Smooth muscle cell (in vitro differentiated cells): ENCODE results near the gene MAPK9. TPM values are rescaled to one million over a fixed set of nuclear protein-coding genes. Genes with fewer than 3 reads are reported as not detected.

ENCODE experiments used
- DNase-seq: peaks from one replicate; lab custom pipeline; 2025; ENCODE audit not compliant: unreplicated experiment; lab: John Stamatoyannopoulos, UW
- H2AFZ ChIP-seq: fragments of 200-600 bp; sonication (generic); 2 replicates; pipeline ENCODE4 v1.6.0; 2016; ENCODE audit warnings: antibody characterized with exemption, low read depth, mild to moderate bottlenecking
- H3F3A ChIP-seq: fragments of 200-600 bp; sonication (generic); 2 replicates; pipeline ENCODE4 v1.6.0; 2017; ENCODE audit warnings: antibody characterized with exemption, low read depth
- H3K27ac ChIP-seq: fragments of 200-600 bp; sonication (generic); 2 replicates; pipeline ENCODE4 v1.5.1; 2016; ENCODE audit warnings: low read depth, mild to moderate bottlenecking
- H3K27me3 ChIP-seq: fragments of 200-600 bp; sonication (generic); 2 replicates; pipeline ENCODE4 v1.6.1; 2016; ENCODE audit warnings: low read depth, mild to moderate bottlenecking
- H3K36me3 ChIP-seq: fragments of 200-600 bp; sonication (generic); 2 replicates; pipeline ENCODE4 v1.5.1; 2016; ENCODE audit warnings: low read depth
- H3K4me1 ChIP-seq: fragments of 200-600 bp; sonication (generic); 2 replicates; pipeline ENCODE4 v1.5.1; 2016; ENCODE audit warnings: low read depth
- H3K4me2 ChIP-seq: fragments of 200-600 bp; sonication (generic); 2 replicates; pipeline ENCODE4 v1.6.0; 2016; ENCODE audit warnings: mild to moderate bottlenecking
- H3K4me3 ChIP-seq: fragments of 200-600 bp; sonication (generic); 2 replicates; pipeline ENCODE4 v1.5.1; 2016; ENCODE audit warnings: mild to moderate bottlenecking
- H3K79me2 ChIP-seq: fragments of 200-600 bp; sonication (generic); 2 replicates; pipeline ENCODE4 v1.6.0; 2016; ENCODE audit warnings: low read depth, mild to moderate bottlenecking
- H3K9ac ChIP-seq: fragments of 200-600 bp; sonication (generic); 2 replicates; pipeline ENCODE4 v1.6.0; 2016; ENCODE audit warnings: low read depth
- H3K9me3 ChIP-seq: fragments of 200-600 bp; sonication (generic); replicated peaks from 2 replicates; pipeline ENCODE4 v1.5.1; 2016; ENCODE audit warnings: low read depth
- H4K20me1 ChIP-seq: fragments of 200-600 bp; sonication (generic); 2 replicates; pipeline ENCODE4 v1.6.0; 2016; ENCODE audit warnings: low read depth
- WGBS: methylation state at CpG from one replicate; pipeline ENCODE4 v1.1.7; 2016; ENCODE audit warnings: low lambda C conversion rate; 5-methylcytosine and 5-hydroxymethylcytosine counted together
- polyA plus RNA-seq: library from polyadenylated mRNA; unstranded; fragments of >200 nt; fragmentation: Nextera tagmentation; extraction: Ambion mirVana; gene quantifications from 2 replicates; pipeline ENCODE4 v1.2.1, GENCODE V29; 2016
- total RNA-seq: library from RNA; depleted of rRNA; stranded (reverse); fragments of >200 nt; gene quantifications from 2 replicates; pipeline ENCODE4 v1.2.3, GENCODE V29; 2014
- TF ChIP-seq, protein P1 (sequence below): fragments of 200-600 bp; sonication (generic); IDR thresholded peaks from 2 replicates; pipeline ENCODE4 v1.5.1; 2017; ENCODE audit warnings: borderline replicate concordance, mild to moderate bottlenecking, antibody characterized with exemption; ENCODE audit not compliant: insufficient read depth, poor library complexity, severe bottlenecking

The MAPK9 gene
- total and polyA plus RNA-seq, 2 experiments from 2014 or later: 34.8 to 40.9 TPM

DNA sequence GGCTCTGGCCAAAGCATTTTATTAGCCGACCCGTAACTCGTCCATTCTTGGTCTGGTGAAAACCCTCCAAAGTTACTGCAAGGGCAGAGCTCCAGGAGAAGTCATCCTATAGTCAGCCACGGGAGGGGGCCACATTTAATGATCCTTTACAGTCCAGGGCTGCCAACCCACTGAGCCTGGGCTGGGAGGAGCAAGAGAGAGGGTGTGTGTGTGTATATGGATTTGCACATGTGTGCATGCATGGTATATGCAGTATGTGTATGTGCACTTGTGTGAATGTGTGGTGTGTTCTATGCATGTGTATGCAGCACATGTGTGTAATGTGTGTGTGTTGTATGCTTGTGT is 78.7 kb downstream of the MAPK9 start:
- TF ChIP-seq, protein P1, sequence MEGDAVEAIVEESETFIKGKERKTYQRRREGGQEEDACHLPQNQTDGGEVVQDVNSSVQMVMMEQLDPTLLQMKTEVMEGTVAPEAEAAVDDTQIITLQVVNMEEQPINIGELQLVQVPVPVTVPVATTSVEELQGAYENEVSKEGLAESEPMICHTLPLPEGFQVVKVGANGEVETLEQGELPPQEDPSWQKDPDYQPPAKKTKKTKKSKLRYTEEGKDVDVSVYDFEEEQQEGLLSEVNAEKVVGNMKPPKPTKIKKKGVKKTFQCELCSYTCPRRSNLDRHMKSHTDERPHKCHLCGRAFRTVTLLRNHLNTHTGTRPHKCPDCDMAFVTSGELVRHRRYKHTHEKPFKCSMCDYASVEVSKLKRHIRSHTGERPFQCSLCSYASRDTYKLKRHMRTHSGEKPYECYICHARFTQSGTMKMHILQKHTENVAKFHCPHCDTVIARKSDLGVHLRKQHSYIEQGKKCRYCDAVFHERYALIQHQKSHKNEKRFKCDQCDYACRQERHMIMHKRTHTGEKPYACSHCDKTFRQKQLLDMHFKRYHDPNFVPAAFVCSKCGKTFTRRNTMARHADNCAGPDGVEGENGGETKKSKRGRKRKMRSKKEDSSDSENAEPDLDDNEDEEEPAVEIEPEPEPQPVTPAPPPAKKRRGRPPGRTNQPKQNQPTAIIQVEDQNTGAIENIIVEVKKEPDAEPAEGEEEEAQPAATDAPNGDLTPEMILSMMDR: no peak
- WGBS: 89% methylated on average over 4 of the region's 4 CpGs
- no peak for DNase-seq
- Histone ChIP-seq H2AFZ (no peak overlapping the region), H3K4me1 (no peaks in the 10 kb centered on the region), H3K4me2 (no peak overlapping the region), H3K4me3 (no peak overlapping the region), H3K79me2 (no peaks in the 10 kb centered on the region), H3K9me3 (no peaks in the 10 kb centered on the region), H3K36me3 (no peaks in the 10 kb centered on the region), H3F3A (no peaks in the 10 kb centered on the region), H4K20me1 (no peaks in the 10 kb centered on the region), H3K27me3 (peaks cover 3% of the 10 kb centered on the region), H3K9ac (no peak overlapping the region), H3K27ac (no peak overlapping the region)

DNA sequence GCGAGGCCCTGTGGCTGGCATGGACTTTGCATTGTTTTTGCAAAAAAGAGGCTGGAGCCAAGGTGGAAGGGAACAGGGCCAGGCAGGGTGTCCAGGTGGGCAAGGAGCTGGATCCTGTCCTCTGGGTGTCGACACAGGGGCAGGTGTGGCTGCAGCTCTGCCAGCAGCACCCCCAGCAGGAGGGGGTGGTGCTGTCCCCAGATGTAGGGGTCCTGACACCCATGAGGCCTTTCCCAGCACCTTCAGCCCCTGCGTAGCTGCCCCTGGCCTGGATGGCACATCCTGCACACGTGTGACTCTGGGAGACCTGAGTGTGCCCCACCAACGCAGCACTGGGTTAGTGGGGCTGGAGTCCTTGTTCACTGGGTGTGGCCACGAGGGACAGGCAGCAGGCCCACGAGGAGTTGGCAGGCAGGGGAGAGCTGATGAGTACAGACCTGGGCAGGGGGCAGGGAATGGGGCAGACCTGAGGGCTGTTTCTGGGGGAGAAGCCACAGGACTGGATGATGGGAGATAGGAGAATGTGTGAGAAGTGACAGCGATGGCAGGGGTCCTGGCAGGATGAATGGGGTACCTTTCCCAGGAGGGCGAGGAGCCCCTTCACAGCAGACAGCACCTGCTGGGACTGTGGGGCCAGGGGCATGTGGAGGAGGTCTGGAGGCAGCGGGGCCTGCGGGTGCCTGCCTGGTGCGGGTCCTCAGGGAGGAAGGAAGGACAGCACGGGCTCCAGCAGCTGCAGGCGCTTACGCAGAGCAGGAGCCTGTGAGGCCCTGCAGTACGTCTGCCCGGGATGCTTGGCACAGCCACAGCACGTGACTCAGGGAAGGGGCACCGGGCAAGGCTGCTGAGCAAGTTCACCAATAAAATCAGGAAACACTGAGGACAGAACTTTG is 79.3 kb downstream of the MAPK9 start:
- no peaks in the 10 kb centered on the region for H3K9me3 ChIP-seq
- 85% methylated on average over 19 of the region's 19 CpGs for WGBS
- TF ChIP-seq, protein P1: no peak
- H3K9ac ChIP-seq: no peak overlapping the region
- H3K4me3 ChIP-seq: no peak overlapping the region
- no peaks in the 10 kb centered on the region for H3K36me3 ChIP-seq
- no peak for DNase-seq
- no peak overlapping the region for H3K27ac ChIP-seq
- peaks cover 9% of the 10 kb centered on the region for H3K27me3 ChIP-seq
- H3K79me2 ChIP-seq: no peaks in the 10 kb centered on the region
- H2AFZ ChIP-seq: no peak overlapping the region
- no peaks in the 10 kb centered on the region for H3F3A ChIP-seq
- H4K20me1 ChIP-seq: no peaks in the 10 kb centered on the region
- H3K4me1 ChIP-seq: no peaks in the 10 kb centered on the region
- no peak overlapping the region for H3K4me2 ChIP-seq

GRCh38 chr5:180211761-180212035 is 80.2 kb downstream of the MAPK9 start:
- H3K36me3 ChIP-seq: no peaks in the 10 kb centered on the region
- H3K9ac ChIP-seq: no peak overlapping the region
- H3K27ac ChIP-seq: no peak overlapping the region
- H3K4me3 ChIP-seq: no peak overlapping the region
- no peaks in the 10 kb centered on the region for H4K20me1 ChIP-seq
- peaks cover 10% of the 10 kb centered on the region for H3K27me3 ChIP-seq
- no peak for DNase-seq
- H3F3A ChIP-seq: no peaks in the 10 kb centered on the region
- H3K4me2 ChIP-seq: no peak overlapping the region
- no peaks in the 10 kb centered on the region for H3K9me3 ChIP-seq
- no peaks in the 10 kb centered on the region for H3K4me1 ChIP-seq
- H3K79me2 ChIP-seq: no peaks in the 10 kb centered on the region
- WGBS: 85% methylated on average over 2 of the region's 4 CpGs
- H2AFZ ChIP-seq: no peak overlapping the region
- TF ChIP-seq, protein P1: no peak
